ENCODE results near the gene ZNHIT2.
A peak's percentile ranks its signal among the peaks of the same experiment; 100 is the strongest.
"Not testable (repeated sequence)": the region's sequence is repeated elsewhere in the genome, so short reads cannot be mapped to it uniquely, and the experiment has no call there.

ZNHIT2 gene

GRCh38 chr11:65119670-65119995 lies 2.1 kb upstream of the ZNHIT2 start:
- DNase-seq (ENCODE audit: low read depth): no peak

GRCh38 chr11:65118891-65119669 lies 1.6 kb upstream of the ZNHIT2 start:
- not testable (repeated sequence) for DNase-seq (ENCODE audit: low read depth)

- DNase-seq (ENCODE audit: low read depth): no peak
These were observed 766 bp upstream of the ZNHIT2 start for GRCh38 chr11:65118097-65118837.

- peak; percentile 65 for DNase-seq (ENCODE audit: low read depth)
These were observed 913 bp downstream of the ZNHIT2 start for GRCh38 chr11:65116370-65117205.

GRCh38 chr11:65115361-65116082 lies 2.0 kb downstream of the ZNHIT2 start:
- DNase-seq (ENCODE audit: low read depth): no peak

- no peak for DNase-seq (ENCODE audit: low read depth)
These were observed 2.8 kb downstream of the ZNHIT2 start for GRCh38 chr11:65114538-65115171.

- DNase-seq (ENCODE audit: low read depth): peak; percentile 46
These were observed 3.7 kb downstream of the ZNHIT2 start for GRCh38 chr11:65113839-65114238.

- no peak for DNase-seq (ENCODE audit: low read depth)
These were observed 4.1 kb downstream of the ZNHIT2 start for GRCh38 chr11:65113361-65113756.

GRCh38 chr11:65112546-65113360 lies 4.7 kb downstream of the ZNHIT2 start:
- DNase-seq (ENCODE audit: low read depth): no peak

- peak; percentile 85 for DNase-seq (ENCODE audit: low read depth)
These were observed 5.6 kb downstream of the ZNHIT2 start, which contains the start of gene TM7SF2 for GRCh38 chr11:65111744-65112545. TM7SF2 (plus strand) TSS chr11:65111872; CDS start chr11:65112016, 144 bp downstream.

- no peak for DNase-seq (ENCODE audit: low read depth)
These were observed 6.2 kb downstream of the ZNHIT2 start for GRCh38 chr11:65111159-65111743.

GRCh38 chr11:65110354-65110861 lies 7.1 kb downstream of the ZNHIT2 start:
- peak; percentile 69 for DNase-seq (ENCODE audit: low read depth)

GRCh38 chr11:65109231-65110198 lies 8.0 kb downstream of the ZNHIT2 start:
- DNase-seq (ENCODE audit: low read depth): no peak

GRCh38 chr11:65108469-65109123 lies 8.9 kb downstream of the ZNHIT2 start:
- DNase-seq (ENCODE audit: low read depth): no peak

GRCh38 chr11:65107751-65108468 lies 9.6 kb downstream of the ZNHIT2 start:
- no peak for DNase-seq (ENCODE audit: low read depth)

- no peak for DNase-seq (ENCODE audit: low read depth)
These were observed 10.4 kb downstream of the ZNHIT2 start for GRCh38 chr11:65107078-65107477.

- no peak for DNase-seq (ENCODE audit: low read depth)
These were observed 12.9 kb downstream of the ZNHIT2 start for GRCh38 chr11:65104628-65105027.

Data from amniotic epithelial cell (primary cell).